H1 (cell line): Measurements from ENCODE around the gene APBB1. TPM values are rescaled to one million over a fixed set of nuclear protein-coding genes. Genes with fewer than 3 reads are reported as not detected.

Experiments
- CTCF ChIA-PET: fragments of 300-600 bp; sonication (Branson Sonifier 250); formaldehyde crosslinking; loops from one replicate; lab custom pipeline; 2021; ENCODE audit not compliant: partially characterized antibody; lab: Charles Lee
- POLR2A ChIA-PET: fragments of 300-600 bp; sonication (Branson Sonifier 250); formaldehyde crosslinking; loops from one replicate; lab custom pipeline; 2021; ENCODE audit warnings: inconsistent platforms; ENCODE audit not compliant: partially characterized antibody; lab: Charles Lee
- DNase-seq, 2 experiments: peaks; one replicate each; pipeline versions ENCODE4 v3.0.0 to v3.0.0-alpha.2; 2010 to 2022; ENCODE audit warnings: low spot score in 2 of 2, low read depth in 1 of 2, mixed read lengths in 1 of 2
- FAIRE-seq: peaks from 2 replicates; lab custom pipeline; 2011; peaks lifted over from hg19 to GRCh38; lab: Jason Lieb, UNC
- H2AFZ ChIP-seq: 2 replicates; pipeline ENCODE4 v1.8.1; 2012; ENCODE audit warnings: low read length, inconsistent platforms
- H2AK5ac ChIP-seq: 2 replicates; pipeline ENCODE4 v1.6.1; 2013; ENCODE audit warnings: low read depth, low read length
- H2BK120ac ChIP-seq: replicated peaks from 2 replicates; pipeline ENCODE3; 2013; ENCODE audit warnings: low read depth, low read length, inconsistent platforms
- H2BK12ac ChIP-seq: 2 replicates; pipeline ENCODE4 v1.6.1; 2013; ENCODE audit warnings: low read depth, low read length
- H2BK15ac ChIP-seq: 2 replicates; pipeline ENCODE4 v1.6.1; 2013; ENCODE audit warnings: low read length
- H2BK20ac ChIP-seq: 2 replicates; pipeline ENCODE4 v1.6.1; 2013; ENCODE audit warnings: low read length
- H2BK5ac ChIP-seq: 2 replicates; pipeline ENCODE4 v1.6.1; 2013; ENCODE audit warnings: low read depth, low read length
- H3K14ac ChIP-seq: 2 replicates; pipeline ENCODE4 v1.6.1; 2013; ENCODE audit warnings: inconsistent platforms; ENCODE audit not compliant: insufficient read length
- H3K18ac ChIP-seq: 2 replicates; pipeline ENCODE4 v1.6.1; 2013; ENCODE audit warnings: low read length; ENCODE audit errors: extremely low read depth
- H3K23ac ChIP-seq: 2 replicates; pipeline ENCODE4 v1.6.1; 2013; ENCODE audit warnings: inconsistent platforms; ENCODE audit not compliant: insufficient read length
- H3K23me2 ChIP-seq: 2 replicates; pipeline ENCODE4 v1.6.1; 2013; ENCODE audit warnings: low read depth, low read length
- H3K27ac ChIP-seq: 2 replicates; pipeline ENCODE4 v1.6.1; 2011; ENCODE audit warnings: low read depth, low read length, inconsistent platforms
- H3K27me3 ChIP-seq, 4 experiments: replicated peaks in 1 of 4; 1 replicate in 1 of 4; 2 replicates in 3 of 4; pipeline versions ENCODE4 v1.6.1 to v1.8.1; 2011 to 2013; ENCODE audit warnings: low read length in 3 of 4, mild to moderate bottlenecking in 3 of 4, inconsistent platforms in 2 of 4, mixed read lengths in 2 of 4, moderate library complexity in 1 of 4; ENCODE audit not compliant: control insufficient read depth in 3 of 4, insufficient read depth in 3 of 4; ENCODE audit errors: extremely low read depth in 1 of 4
- H3K36me3 ChIP-seq, 4 experiments: 2 replicates each; pipeline versions ENCODE4 v1.6.1 to v1.8.1; 2011 to 2013; ENCODE audit warnings: mild to moderate bottlenecking in 4 of 4, low read length in 3 of 4, moderate library complexity in 2 of 4, control low read depth in 1 of 4, inconsistent platforms in 1 of 4; ENCODE audit not compliant: insufficient read depth in 4 of 4, control insufficient read depth in 2 of 4
- H3K4ac ChIP-seq: replicated peaks from 2 replicates; pipeline ENCODE3; 2013; ENCODE audit warnings: low read length, low read depth, mixed read lengths, inconsistent platforms; ENCODE audit not compliant: insufficient read length
- H3K4me1 ChIP-seq, 4 experiments: replicated peaks in 1 of 4; 1 replicate in 1 of 4; 2 replicates in 3 of 4; pipeline versions ENCODE4 v1.6.1 to v1.8.1; 2011 to 2013; ENCODE audit warnings: low read length in 3 of 4, inconsistent platforms in 2 of 4, mixed read lengths in 1 of 4; ENCODE audit not compliant: insufficient read depth in 4 of 4, control insufficient read depth in 3 of 4
- H3K4me2 ChIP-seq, 2 experiments: 2 replicates each; pipeline versions ENCODE4 v1.6.1 to v1.8.1; 2011 to 2013; ENCODE audit warnings: low read depth in 2 of 2, low read length in 2 of 2, control low read depth in 1 of 2, inconsistent platforms in 1 of 2, mild to moderate bottlenecking in 1 of 2; ENCODE audit not compliant: insufficient read depth in 1 of 2
- H3K4me3 ChIP-seq, 4 experiments: fragments of 200-600, 300-600 bp in 1 of 4; sonication (generic), shearing (Covaris generic), sonication (Bioruptor Twin) in 1 of 4; 2 replicates each; pipeline versions ENCODE4 v1.5.1 to v1.8.1; 2011 to 2016; ENCODE audit warnings: low read length in 4 of 4, low read depth in 3 of 4, control low read depth in 2 of 4, inconsistent platforms in 2 of 4, mild to moderate bottlenecking in 2 of 4, mixed read lengths in 1 of 4, moderate library complexity in 1 of 4; ENCODE audit not compliant: insufficient read depth in 2 of 4; ENCODE audit errors: extremely low read depth in 1 of 4
- H3K56ac ChIP-seq: replicated peaks from 2 replicates; pipeline ENCODE3; 2013; ENCODE audit warnings: low read depth, mild to moderate bottlenecking, mixed read lengths, low read length, inconsistent platforms; ENCODE audit not compliant: insufficient read length
- H3K79me1 ChIP-seq: 2 replicates; pipeline ENCODE4 v1.6.1; 2013; ENCODE audit warnings: low read depth, low read length, control low read depth
- H3K79me2 ChIP-seq, 2 experiments: 2 replicates each; pipeline versions ENCODE4 v1.6.1 to v1.8.1; 2012 to 2013; ENCODE audit warnings: low read length in 2 of 2, mild to moderate bottlenecking in 2 of 2, inconsistent platforms in 1 of 2; ENCODE audit not compliant: insufficient read depth in 2 of 2, control insufficient read depth in 1 of 2
- H3K9ac ChIP-seq, 4 experiments: replicated peaks in 1 of 4; 1 replicate in 1 of 4; 2 replicates in 3 of 4; pipeline versions ENCODE4 v1.6.1 to v1.8.1; 2011 to 2013; ENCODE audit warnings: low read depth in 3 of 4, low read length in 3 of 4, control low read depth in 2 of 4, mild to moderate bottlenecking in 2 of 4, moderate library complexity in 2 of 4, inconsistent platforms in 1 of 4; ENCODE audit errors: extremely low read depth in 1 of 4
- H3K9me3 ChIP-seq, 2 experiments: 2 replicates each; pipeline versions ENCODE4 v1.6.1 to v1.8.1; 2012 to 2013; ENCODE audit warnings: mild to moderate bottlenecking in 2 of 2, moderate library complexity in 2 of 2, control low read depth in 1 of 2, inconsistent platforms in 1 of 2, low read depth in 1 of 2, low read length in 1 of 2, mixed read lengths in 1 of 2; ENCODE audit not compliant: insufficient read depth in 2 of 2
- H4K20me1 ChIP-seq, 2 experiments: replicated peaks in 1 of 2; 2 replicates each; pipeline versions ENCODE3 to v1.8.1; 2011 to 2013; ENCODE audit warnings: inconsistent platforms in 2 of 2, low read length in 2 of 2, mild to moderate bottlenecking in 1 of 2; ENCODE audit not compliant: insufficient read depth in 2 of 2, control insufficient read depth in 1 of 2
- H4K5ac ChIP-seq: 2 replicates; pipeline ENCODE4 v1.6.1; 2013; ENCODE audit warnings: low read length, low read depth, mixed read lengths, inconsistent platforms; ENCODE audit not compliant: insufficient read length
- H4K8ac ChIP-seq: 2 replicates; pipeline ENCODE4 v1.8.0; 2013; ENCODE audit warnings: mild to moderate bottlenecking, moderate library complexity, low read length, inconsistent platforms; ENCODE audit not compliant: insufficient read depth; ENCODE audit errors: extremely low read depth
- H4K91ac ChIP-seq: replicated peaks from 2 replicates; pipeline ENCODE3; 2013; ENCODE audit warnings: low read length, mixed read lengths, inconsistent platforms; ENCODE audit not compliant: insufficient read length
- WGBS, 2 experiments: shearing (Covaris generic) in 1 of 2; methylation state at CpG; one replicate each; pipeline versions ENCODE4 v1.1.6 to v1.1.7; 2013 to 2015; ENCODE audit warnings: low lambda C conversion rate in 2 of 2, mixed read lengths in 2 of 2, inconsistent platforms in 1 of 2, low coverage in 1 of 2, missing lambda C conversion rate in 1 of 2; ENCODE audit not compliant: insufficient replicate concordance in 2 of 2, insufficient coverage in 1 of 2, insufficient read length in 1 of 2; ENCODE audit errors: extremely low coverage in 1 of 2, missing lambda C conversion rate in 1 of 2; 5-methylcytosine and 5-hydroxymethylcytosine counted together
- polyA plus RNA-seq, 7 experiments: library from polyadenylated mRNA; depleted of rRNA in 3 of 7; stranded (reverse) in 5 of 7; unstranded in 2 of 7; fragments of >200 nt in 5 of 7; fragments of 200-250 nt in 2 of 7; gene quantifications; 1 replicate in 5 of 7; 2 replicates in 1 of 7; 4 replicates in 1 of 7; pipeline versions ENCODE4 v1.2.1 to v1.2.3, GENCODE V29; 2011 to 2013; ENCODE audit warnings: missing spikeins in 2 of 7, mixed read lengths in 2 of 7
- total RNA-seq: library from RNA; stranded (reverse); fragmentation: NEBNext Ultra II Directional; extraction: Animal tissue kit (Norgen Biotek cat#: 25700); gene quantifications from 2 replicates; pipeline ENCODE4 v1.2.1, GENCODE V29; 2021

Gene APBB1
- total and polyA plus RNA-seq, 2 of the 8 experiments (the other 6 are each of a cell fraction or from before 2014, with no cell fraction given): 23.9 to 33.1 TPM

GRCh38 chr11:6354651-6355485, 64.0 kb downstream of the APBB1 start:
- no peaks in the 10 kb centered on the region for H3K27me3 ChIP-seq
- no peak overlapping the region for H3K4me2 ChIP-seq
- H2BK20ac ChIP-seq: no peak overlapping the region
- no peak overlapping the region; the same call in 1 of the 2 replicates for H4K8ac ChIP-seq
- H3K27ac ChIP-seq: no peak overlapping the region
- no peak overlapping the region for H3K4me3 ChIP-seq
- H2BK15ac ChIP-seq: no peak overlapping the region
- ChIA-PET POLR2A (interaction anchor here (1.6 kb wide), 1 partner anchor 32 kb away, joined by 10 read pairs; no protein-coding TSS in a partner anchor), CTCF (interaction anchor here (0.6 to 7.4 kb wide), 39 partner anchors 8 to 545 kb away, joined by 3 to 145 read pairs (median 6); partner anchors contain the start of genes CAVIN3 and CCKBR)
- H3K23me2 ChIP-seq: no peaks in the 10 kb centered on the region
- H3K18ac ChIP-seq: no peak overlapping the region
- no peaks in the 10 kb centered on the region for H4K20me1 ChIP-seq
- no peak for DNase-seq
- no peak overlapping the region for H2BK120ac ChIP-seq
- H3K56ac ChIP-seq: no peak overlapping the region
- 85% methylated on average over 4 of the region's 4 CpGs; no CpG with 5 or more reads in 1 of the 2 experiments for WGBS, 2 experiments
- no peak overlapping the region for H2AFZ ChIP-seq
- no peaks in the 10 kb centered on the region for H3K79me2 ChIP-seq
- no peak overlapping the region for H2BK5ac ChIP-seq
- FAIRE-seq: no peak
- no peaks in the 10 kb centered on the region for H3K79me1 ChIP-seq
- H3K4me1 ChIP-seq: no peaks in the 10 kb centered on the region
- H4K5ac ChIP-seq: no peak overlapping the region
- no peak overlapping the region for H2AK5ac ChIP-seq
- no peak overlapping the region for H4K91ac ChIP-seq
- no peaks in the 10 kb centered on the region for H3K9me3 ChIP-seq
- no peak overlapping the region for H3K9ac ChIP-seq
- no peak overlapping the region for H3K4ac ChIP-seq
- H2BK12ac ChIP-seq: no peak overlapping the region
- H3K14ac ChIP-seq: no peak overlapping the region
- H3K23ac ChIP-seq: no peak overlapping the region
- H3K36me3 ChIP-seq: no peaks in the 10 kb centered on the region
